PC-3 (cell line): ENCODE results near the gene PCDHGA8. TPM values are rescaled to one million over a fixed set of nuclear protein-coding genes. Genes with fewer than 3 reads are reported as not detected.

ENCODE experiments used
- ATAC-seq: fragments of 200-7000 bp; cut with Tn5 transposase; 2 replicates; pipeline ENCODE4 v1.9.1; 2020; ENCODE audit warnings: mild to moderate bottlenecking, moderate library complexity
- BruUV-seq: library from RNA; stranded (reverse); fragments of 400-500 nt; replicated peaks from 2 replicates; lab custom pipeline; 2021; lab: Mats Ljungman, UMichigan
- CTCF ChIA-PET: fragments of 300-600 bp; sonication (Branson Sonifier 250); formaldehyde crosslinking; loops from one replicate; lab custom pipeline; 2022; ENCODE audit warnings: antibody characterized with exemption; lab: Charles Lee
- POLR2A ChIA-PET: fragments of 300-600 bp; sonication (Branson Sonifier 250); formaldehyde crosslinking; loops from one replicate; lab custom pipeline; 2022; ENCODE audit warnings: antibody characterized with exemption; ENCODE audit not compliant: unreplicated experiment; lab: Charles Lee
- DNase-seq: peaks from one replicate; pipeline ENCODE4 v3.0.0-alpha.2; 2015
- H2AFZ ChIP-seq: fragments of 300-600 bp; sonication (generic); 2 replicates; pipeline ENCODE4 v1.6.0; 2016; ENCODE audit warnings: antibody characterized with exemption, low read length
- H3F3A ChIP-seq: fragments of 300-600 bp; sonication (generic); one replicate; pipeline ENCODE4 v1.6.0; 2017; ENCODE audit warnings: antibody characterized with exemption, low read length, control low read depth, mild to moderate bottlenecking; ENCODE audit not compliant: unreplicated experiment
- H3K27ac ChIP-seq: fragments of 300-600 bp; sonication (generic); 2 replicates; pipeline ENCODE4 v1.5.1; 2016; ENCODE audit warnings: mild to moderate bottlenecking, low read length
- H3K27me3 ChIP-seq: fragments of 300-600 bp; sonication (generic); 2 replicates; pipeline ENCODE4 v1.6.1; 2016; ENCODE audit warnings: low read length, mixed read lengths
- H3K36me3 ChIP-seq: fragments of 300-600 bp; sonication (generic); 2 replicates; pipeline ENCODE4 v1.6.1; 2016; ENCODE audit warnings: low read depth, mixed run types, low read length, mixed read lengths
- H3K4me1 ChIP-seq: fragments of 300-600 bp; sonication (generic); 2 replicates; pipeline ENCODE4 v1.5.1; 2016; ENCODE audit warnings: low read length; ENCODE audit not compliant: insufficient read depth
- H3K4me2 ChIP-seq: fragments of 300-600 bp; sonication (generic); 2 replicates; pipeline ENCODE4 v1.6.0; 2016; ENCODE audit warnings: low read length
- H3K4me3 ChIP-seq: fragments of 300-600 bp; sonication (generic); 2 replicates; pipeline ENCODE4 v1.5.1; 2016; ENCODE audit warnings: mild to moderate bottlenecking, low read length, mixed read lengths
- H3K79me2 ChIP-seq: fragments of 300-600 bp; sonication (generic); 2 replicates; pipeline ENCODE4 v1.6.1; 2017; ENCODE audit warnings: low read length, mixed read lengths
- H3K9ac ChIP-seq: fragments of 300-600 bp; sonication (generic); 2 replicates; pipeline ENCODE4 v1.6.0; 2016; ENCODE audit warnings: mild to moderate bottlenecking, low read length
- H3K9me2 ChIP-seq: fragments of 300-600 bp; sonication (generic); replicated peaks from 2 replicates; pipeline ENCODE4 v1.6.1; 2016; ENCODE audit warnings: mixed run types, low read length, mixed read lengths
- H3K9me3 ChIP-seq: fragments of 300-600 bp; sonication (generic); 2 replicates; pipeline ENCODE4 v1.6.1; 2016; ENCODE audit warnings: low read length, mixed read lengths
- H4K20me1 ChIP-seq: fragments of 300-600 bp; sonication (generic); 2 replicates; pipeline ENCODE4 v1.6.1; 2016; ENCODE audit warnings: low read length, mixed read lengths
- EZH2 ChIP-seq: fragments of 300-600 bp; sonication (generic); IDR thresholded peaks from one replicate; pipeline ENCODE4 v1.6.1; 2017; ENCODE audit warnings: antibody characterized with exemption, mild to moderate bottlenecking, low read length; ENCODE audit not compliant: unreplicated experiment
- EZH2phosphoT487 ChIP-seq: fragments of 300-600 bp; sonication (generic); IDR thresholded peaks from 2 replicates; pipeline ENCODE4 v1.6.1; 2018; ENCODE audit warnings: mild to moderate bottlenecking, antibody characterized with exemption, low read length, borderline replicate concordance
- intact Hi-C: fragments of 100-400 bp; cut with micrococcal nuclease; formaldehyde crosslinking; loops from 2 replicates; pipeline ENCODE4 v1.9.0; 2023
- total RNA-seq: library from RNA; depleted of rRNA; stranded (reverse); fragments of >200 nt; gene quantifications from 2 replicates; pipeline ENCODE4 v1.2.3, GENCODE V29; 2014
- TF ChIP-seq, protein P1 (sequence below): fragments of 300-600 bp; sonication (generic); conservative IDR thresholded peaks from 2 replicates; pipeline ENCODE4 v1.5.1; 2017; ENCODE audit warnings: antibody characterized with exemption, low read depth, mild to moderate bottlenecking, low read length

Gene PCDHGA8
- total RNA-seq, 1 experiment from 2014 or later: 0.51 TPM

DNA sequence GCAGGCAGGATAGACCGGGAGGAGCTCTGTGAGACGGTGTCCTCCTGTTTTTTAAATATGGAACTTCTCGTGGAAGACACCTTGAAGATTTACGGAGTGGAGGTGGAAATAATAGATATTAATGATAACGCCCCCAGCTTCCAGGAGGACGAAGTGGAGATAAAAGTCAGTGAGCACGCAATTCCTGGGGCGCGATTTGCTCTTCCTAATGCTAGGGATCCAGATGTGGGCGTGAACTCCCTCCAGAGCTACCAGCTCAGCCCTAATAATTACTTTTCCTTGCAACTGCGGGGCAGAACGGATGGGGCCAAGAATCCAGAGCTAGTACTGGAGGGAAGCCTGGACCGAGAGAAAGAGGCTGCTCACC is 29.0 kb downstream of the PCDHGA8 start:
- CTCF ChIA-PET: interaction anchor here (0.6 kb wide), 1 partner anchor 250 kb away, joined by 3 read pairs; no protein-coding TSS in a partner anchor
- Histone ChIP-seq H3K4me2 (no peak overlapping the region), H3K9ac (no peak overlapping the region)

GRCh38 chr5:141422742-141423291 is 30.4 kb downstream of the PCDHGA8 start:
- H3K27ac ChIP-seq: no peak overlapping the region
- no peaks in the 10 kb centered on the region for H3F3A ChIP-seq
- BruUV-seq: no TSS peak
- no peak overlapping the region for H3K9ac ChIP-seq
- POLR2A ChIA-PET: no interaction called here
- H3K4me1 ChIP-seq: no peaks in the 10 kb centered on the region
- no peak overlapping the region for H2AFZ ChIP-seq
- H3K4me3 ChIP-seq: no peak overlapping the region
- H3K79me2 ChIP-seq: no peaks in the 10 kb centered on the region
- H3K36me3 ChIP-seq: no peaks in the 10 kb centered on the region; the same call in 1 of the 2 replicates
- intact Hi-C loops: no loop called here
- no peaks in the 10 kb centered on the region for H3K27me3 ChIP-seq
- no peaks in the 10 kb centered on the region for H3K9me2 ChIP-seq
- no peak for ATAC-seq
- H4K20me1 ChIP-seq: no peaks in the 10 kb centered on the region
- DNase-seq: no peak
- H3K9me3 ChIP-seq: no peaks in the 10 kb centered on the region
- no peak overlapping the region for H3K4me2 ChIP-seq
- CTCF ChIA-PET: no interaction called here
- TF ChIP-seq EZH2: no peak
- TF ChIP-seq, protein P1, sequence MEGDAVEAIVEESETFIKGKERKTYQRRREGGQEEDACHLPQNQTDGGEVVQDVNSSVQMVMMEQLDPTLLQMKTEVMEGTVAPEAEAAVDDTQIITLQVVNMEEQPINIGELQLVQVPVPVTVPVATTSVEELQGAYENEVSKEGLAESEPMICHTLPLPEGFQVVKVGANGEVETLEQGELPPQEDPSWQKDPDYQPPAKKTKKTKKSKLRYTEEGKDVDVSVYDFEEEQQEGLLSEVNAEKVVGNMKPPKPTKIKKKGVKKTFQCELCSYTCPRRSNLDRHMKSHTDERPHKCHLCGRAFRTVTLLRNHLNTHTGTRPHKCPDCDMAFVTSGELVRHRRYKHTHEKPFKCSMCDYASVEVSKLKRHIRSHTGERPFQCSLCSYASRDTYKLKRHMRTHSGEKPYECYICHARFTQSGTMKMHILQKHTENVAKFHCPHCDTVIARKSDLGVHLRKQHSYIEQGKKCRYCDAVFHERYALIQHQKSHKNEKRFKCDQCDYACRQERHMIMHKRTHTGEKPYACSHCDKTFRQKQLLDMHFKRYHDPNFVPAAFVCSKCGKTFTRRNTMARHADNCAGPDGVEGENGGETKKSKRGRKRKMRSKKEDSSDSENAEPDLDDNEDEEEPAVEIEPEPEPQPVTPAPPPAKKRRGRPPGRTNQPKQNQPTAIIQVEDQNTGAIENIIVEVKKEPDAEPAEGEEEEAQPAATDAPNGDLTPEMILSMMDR: no peak
- no peak for TF ChIP-seq EZH2phosphoT487

More for the DNA sequence above, 29.0 kb downstream of the PCDHGA8 start:
- H3K79me2 ChIP-seq: no peaks in the 10 kb centered on the region
- ATAC-seq (no peak), DNase-seq (no peak)
- H3K9me3 ChIP-seq: no peaks in the 10 kb centered on the region
- no peaks in the 10 kb centered on the region for H3K4me1 ChIP-seq
- H3K27ac ChIP-seq: no peak overlapping the region
- H3K36me3 ChIP-seq: no peaks in the 10 kb centered on the region; the same call in 1 of the 2 replicates
- no peaks in the 10 kb centered on the region for H3K27me3 ChIP-seq
- POLR2A ChIA-PET: no interaction called here
- H3K4me3 ChIP-seq: no peak overlapping the region
- intact Hi-C loops: no loop called here
- TF ChIP-seq EZH2phosphoT487 (no peak), EZH2 (no peak)
- TF ChIP-seq, protein P1: no peak
- no peaks in the 10 kb centered on the region for H3F3A ChIP-seq
- H4K20me1 ChIP-seq: no peaks in the 10 kb centered on the region
- no peak overlapping the region for H2AFZ ChIP-seq
- BruUV-seq: no TSS peak
- no peaks in the 10 kb centered on the region for H3K9me2 ChIP-seq

DNA sequence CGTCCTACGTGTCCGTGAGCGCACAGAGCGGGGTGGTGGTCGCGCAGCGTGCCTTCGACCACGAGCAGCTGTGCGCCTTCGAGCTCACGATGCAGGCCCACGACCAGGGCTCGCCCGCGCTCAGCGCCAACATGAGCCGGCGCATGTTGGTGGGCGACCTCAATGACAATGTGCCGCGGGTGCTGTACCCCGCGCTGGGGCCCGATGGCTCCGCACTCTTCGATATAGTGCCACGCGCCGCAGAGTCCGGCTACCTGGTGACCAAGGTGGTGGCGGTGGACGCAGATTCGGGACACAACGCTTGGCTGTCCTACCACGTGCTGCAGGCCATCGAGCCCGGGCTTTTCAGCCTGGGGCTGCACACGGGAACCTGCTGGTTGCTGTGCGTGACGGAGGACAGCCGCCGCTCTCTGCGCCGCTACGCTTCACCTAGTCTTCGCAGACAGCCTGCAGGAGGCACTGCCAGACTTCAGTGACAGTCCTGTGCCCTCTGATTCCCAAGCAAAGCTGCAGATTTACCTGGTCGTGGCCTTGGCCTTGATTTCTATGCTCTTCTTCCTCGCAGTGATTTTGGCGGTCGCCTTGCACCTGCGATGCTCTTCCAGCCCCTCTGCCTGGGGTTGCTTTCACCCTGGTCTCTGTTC is 35.5 kb downstream of the PCDHGA8 start:
- no peaks in the 10 kb centered on the region for H4K20me1 ChIP-seq
- DNase-seq (no peak), ATAC-seq (no peak)
- no peak overlapping the region for H3K27ac ChIP-seq
- H3K9me2 ChIP-seq: no peaks in the 10 kb centered on the region
- POLR2A ChIA-PET: no interaction called here
- TF ChIP-seq, protein P1: no peak
- TF ChIP-seq EZH2 (no peak), EZH2phosphoT487 (no peak)
- no peak overlapping the region for H3K4me2 ChIP-seq
- H2AFZ ChIP-seq: no peak overlapping the region
- no peaks in the 10 kb centered on the region for H3K36me3 ChIP-seq
- intact Hi-C loops: no loop called here
- H3K27me3 ChIP-seq: no peaks in the 10 kb centered on the region
- no peaks in the 10 kb centered on the region for H3K4me1 ChIP-seq
- H3K4me3 ChIP-seq: no peak overlapping the region
- CTCF ChIA-PET: no interaction called here
- 0 out of 2 replicates have a peak, but pooled peaks cover 4% of the 10 kb centered on the region for H3K9me3 ChIP-seq
- no TSS peak for BruUV-seq
- H3K9ac ChIP-seq: no peak overlapping the region
- no peaks in the 10 kb centered on the region for H3F3A ChIP-seq
- H3K79me2 ChIP-seq: no peaks in the 10 kb centered on the region
